Activated CD4-positive, alpha-beta T cell treated with anti-CD3 and anti-CD28 coated beads, Interleukin-2, amount 10 ng/mL, durations not matched to agents 7 days and 5 days (primary cell): Measurements from ENCODE around the gene FAM20C. TPM values are rescaled to one million over a fixed set of nuclear protein-coding genes. Genes with fewer than 3 reads are reported as not detected.
"Not testable (repeated sequence)": the region's sequence is repeated elsewhere in the genome, so short reads cannot be mapped to it uniquely, and the experiment has no call there.

Experiments used
- CTCF ChIA-PET: fragments of 350-600 bp; sonication (Branson Sonifier 250); formaldehyde crosslinking; loops from one replicate; lab custom pipeline; 2021; ENCODE audit warnings: antibody characterized with exemption; lab: Charles Lee
- POLR2A ChIA-PET: fragments of 350-600 bp; sonication (Branson Sonifier 250); formaldehyde crosslinking; loops from one replicate; lab custom pipeline; 2021; ENCODE audit warnings: antibody characterized with exemption; lab: Charles Lee
- DNase-seq: peaks from one replicate; pipeline ENCODE4 v3.0.0-alpha.2; 2020
- H3K27ac Mint-ChIP-seq: one replicate; pipeline ENCODE4 v1.8.0; 2021; ENCODE audit warnings: mild to moderate bottlenecking, moderate library complexity, mixed read lengths
- H3K27me3 Mint-ChIP-seq: one replicate; pipeline ENCODE4 v1.8.0; 2021; ENCODE audit warnings: mixed read lengths
- H3K36me3 Mint-ChIP-seq: one replicate; pipeline ENCODE4 v1.8.0; 2021; ENCODE audit warnings: low read depth, mixed read lengths
- H3K4me1 Mint-ChIP-seq: one replicate; pipeline ENCODE4 v1.8.0; 2021; ENCODE audit warnings: mixed read lengths
- H3K4me3 Mint-ChIP-seq: one replicate; pipeline ENCODE4 v1.8.0; 2021; ENCODE audit warnings: mild to moderate bottlenecking, moderate library complexity, mixed read lengths
- H3K9me3 Mint-ChIP-seq: one replicate; pipeline ENCODE4 v1.8.0; 2021; ENCODE audit warnings: mixed read lengths
- total RNA-seq, 2 experiments: library from RNA; stranded (reverse); gene quantifications; one replicate each; pipeline ENCODE4 v1.2.3, GENCODE V29; 2021

FAM20C gene
- total RNA-seq, 2 experiments from 2014 or later = 0.29 to 0.47 TPM

GRCh38 chr7:234708-235553 lies 42.6 kb downstream of the FAM20C start:
- no peaks in the 10 kb centered on the region for H3K27me3 Mint-ChIP-seq
- H3K36me3 Mint-ChIP-seq = no peaks in the 10 kb centered on the region
- CTCF ChIA-PET = no interaction called here
- POLR2A ChIA-PET = no interaction called here
- H3K9me3 Mint-ChIP-seq = no peaks in the 10 kb centered on the region
- no peaks in the 10 kb centered on the region for H3K4me1 Mint-ChIP-seq
- no peak overlapping the region for H3K27ac Mint-ChIP-seq
- H3K4me3 Mint-ChIP-seq = no peak overlapping the region
- no peak for DNase-seq

GRCh38 chr7:235576-236395 lies 43.4 kb downstream of the FAM20C start:
- Mint-ChIP-seq H3K27ac (no peak overlapping the region), H3K4me3 (no peak overlapping the region), H3K4me1 (no peaks in the 10 kb centered on the region), H3K36me3 (no peaks in the 10 kb centered on the region), H3K27me3 (no peaks in the 10 kb centered on the region), H3K9me3 (no peaks in the 10 kb centered on the region)
- ChIA-PET POLR2A (no interaction called here), CTCF (no interaction called here)
- DNase-seq = no peak

- no peaks in the 10 kb centered on the region for H3K9me3 Mint-ChIP-seq
- no peaks in the 10 kb centered on the region for H3K27me3 Mint-ChIP-seq
- no peak overlapping the region for H3K27ac Mint-ChIP-seq
- H3K4me3 Mint-ChIP-seq = no peak overlapping the region
- H3K36me3 Mint-ChIP-seq = no peaks in the 10 kb centered on the region
- POLR2A ChIA-PET = no interaction called here
- CTCF ChIA-PET = no interaction called here
- DNase-seq = no peak
- peaks cover 2% of the 10 kb centered on the region for H3K4me1 Mint-ChIP-seq
Measured at GRCh38 chr7:236967-237366, 44.6 kb downstream of the FAM20C start.

GRCh38 chr7:237385-237784 lies 45.0 kb downstream of the FAM20C start:
- no peak overlapping the region for H3K27ac Mint-ChIP-seq
- DNase-seq = no peak
- H3K27me3 Mint-ChIP-seq = no peaks in the 10 kb centered on the region
- H3K4me1 Mint-ChIP-seq = peaks cover 2% of the 10 kb centered on the region
- ChIA-PET POLR2A (no interaction called here), CTCF (no interaction called here)
- no peak overlapping the region for H3K4me3 Mint-ChIP-seq
- no peaks in the 10 kb centered on the region for H3K36me3 Mint-ChIP-seq
- no peaks in the 10 kb centered on the region for H3K9me3 Mint-ChIP-seq

GRCh38 chr7:240146-240676 lies 47.8 kb downstream of the FAM20C start:
- no peak overlapping the region for H3K27ac Mint-ChIP-seq
- H3K36me3 Mint-ChIP-seq = no peaks in the 10 kb centered on the region
- ChIA-PET POLR2A (no interaction called here), CTCF (interaction anchor here (0.7 to 1.8 kb wide), 2 partner anchors 17 to 24 kb away, joined by 3 to 4 read pairs; no protein-coding TSS in a partner anchor)
- H3K4me1 Mint-ChIP-seq = peaks cover 2% of the 10 kb centered on the region
- H3K4me3 Mint-ChIP-seq = no peak overlapping the region
- H3K9me3 Mint-ChIP-seq = no peaks in the 10 kb centered on the region
- no peak for DNase-seq
- H3K27me3 Mint-ChIP-seq = no peaks in the 10 kb centered on the region

- no peak for DNase-seq
- Mint-ChIP-seq H3K27ac (no peak overlapping the region), H3K4me3 (no peak overlapping the region), H3K4me1 (peaks cover 2% of the 10 kb centered on the region), H3K27me3 (no peaks in the 10 kb centered on the region), H3K36me3 (no peaks in the 10 kb centered on the region), H3K9me3 (no peaks in the 10 kb centered on the region)
- ChIA-PET CTCF (interaction anchor here (0.6 to 1.8 kb wide), 2 partner anchors 9 to 23 kb away, joined by 3 to 4 read pairs; no protein-coding TSS in a partner anchor), POLR2A (no interaction called here)
Measured at GRCh38 chr7:240887-241421, 48.6 kb downstream of the FAM20C start.

- Mint-ChIP-seq H3K9me3 (no peaks in the 10 kb centered on the region), H3K27me3 (no peaks in the 10 kb centered on the region), H3K4me1 (peaks cover 2% of the 10 kb centered on the region), H3K27ac (no peak overlapping the region), H3K36me3 (no peaks in the 10 kb centered on the region), H3K4me3 (no peak overlapping the region)
- ChIA-PET CTCF (interaction anchor here (1.8 kb wide), 1 partner anchor 23 kb away, joined by 4 read pairs; no protein-coding TSS in a partner anchor), POLR2A (no interaction called here)
- no peak for DNase-seq
Measured at GRCh38 chr7:241513-241912, 49.1 kb downstream of the FAM20C start.

GRCh38 chr7:242826-243579 lies 50.6 kb downstream of the FAM20C start:
- H3K4me1 Mint-ChIP-seq, H3K27ac Mint-ChIP-seq, CTCF ChIA-PET, POLR2A ChIA-PET, H3K27me3 Mint-ChIP-seq, H3K9me3 Mint-ChIP-seq, DNase-seq, H3K4me3 Mint-ChIP-seq, H3K36me3 Mint-ChIP-seq: not testable (repeated sequence)

GRCh38 chr7:243580-243978 lies 51.2 kb downstream of the FAM20C start:
- CTCF ChIA-PET, H3K27ac Mint-ChIP-seq, H3K27me3 Mint-ChIP-seq, H3K9me3 Mint-ChIP-seq, H3K36me3 Mint-ChIP-seq, DNase-seq, H3K4me3 Mint-ChIP-seq, H3K4me1 Mint-ChIP-seq, POLR2A ChIA-PET: not testable (repeated sequence)

- H3K9me3 Mint-ChIP-seq = no peaks in the 10 kb centered on the region
- H3K27ac Mint-ChIP-seq = no peak overlapping the region
- POLR2A ChIA-PET = no interaction called here
- peaks cover 2% of the 10 kb centered on the region for H3K4me1 Mint-ChIP-seq
- H3K36me3 Mint-ChIP-seq = no peaks in the 10 kb centered on the region
- CTCF ChIA-PET = no interaction called here
- DNase-seq = no peak
- no peak overlapping the region for H3K4me3 Mint-ChIP-seq
- no peaks in the 10 kb centered on the region for H3K27me3 Mint-ChIP-seq
Measured at GRCh38 chr7:244974-245373, 52.6 kb downstream of the FAM20C start.

- no peaks in the 10 kb centered on the region for H3K36me3 Mint-ChIP-seq
- H3K4me3 Mint-ChIP-seq = no peak overlapping the region
- H3K27me3 Mint-ChIP-seq = no peaks in the 10 kb centered on the region
- H3K9me3 Mint-ChIP-seq = no peaks in the 10 kb centered on the region
- DNase-seq = no peak
- ChIA-PET CTCF (no interaction called here), POLR2A (no interaction called here)
- peaks cover 2% of the 10 kb centered on the region for H3K4me1 Mint-ChIP-seq
- H3K27ac Mint-ChIP-seq = no peak overlapping the region
Measured at GRCh38 chr7:245574-246295, 53.4 kb downstream of the FAM20C start.

GRCh38 chr7:246451-246850 lies 54.1 kb downstream of the FAM20C start:
- Mint-ChIP-seq H3K4me3 (no peak overlapping the region), H3K36me3 (no peaks in the 10 kb centered on the region), H3K27ac (no peak overlapping the region), H3K4me1 (peaks cover 2% of the 10 kb centered on the region), H3K9me3 (no peaks in the 10 kb centered on the region), H3K27me3 (no peaks in the 10 kb centered on the region)
- CTCF ChIA-PET = no interaction called here
- POLR2A ChIA-PET = no interaction called here
- no peak for DNase-seq
